GM12878 (cell line): Measurements from ENCODE around the gene HUWE1. TPM values are rescaled to one million over a fixed set of nuclear protein-coding genes. Genes with fewer than 3 reads are reported as not detected.

Experiments
- ATAC-seq: fragments of 200-7000 bp; cut with Tn5 transposase; 3 replicates; pipeline ENCODE4 v1.9.1; 2020; ENCODE audit warnings: mild to moderate bottlenecking, moderate library complexity
- BruUV-seq: library from RNA; stranded (reverse); fragments of 400-500 nt; replicated peaks from 2 replicates; lab custom pipeline; 2021; lab: Mats Ljungman, UMichigan
- CTCF ChIA-PET: fragments of 300-600 bp; sonication (Branson Sonifier 250); formaldehyde crosslinking; extraction: SDS; loops from one replicate; lab custom pipeline; 2021; ENCODE audit warnings: inconsistent platforms; lab: Yijun Ruan, JAX
- POLR2A ChIA-PET: fragments of 350-600 bp; formaldehyde crosslinking; extraction: SDS; loops from one replicate; lab custom pipeline; 2021; ENCODE audit warnings: inconsistent platforms; lab: Charles Lee
- RAD21 ChIA-PET: fragments of 300-600 bp; sonication (Branson Sonifier 250); formaldehyde crosslinking; loops from one replicate; lab custom pipeline; 2023; ENCODE audit warnings: antibody characterized with exemption; ENCODE audit not compliant: unreplicated experiment; lab: Charles Lee
- SMC1A ChIA-PET: fragments of 300-600 bp; sonication (Branson Sonifier 250); formaldehyde crosslinking; loops from one replicate; lab custom pipeline; 2023; ENCODE audit not compliant: unreplicated experiment, uncharacterized antibody; lab: Charles Lee
- DNase-seq: peaks from one replicate; pipeline ENCODE4 v3.0.0-alpha.2; 2011; ENCODE audit warnings: low read depth, low spot score
- FAIRE-seq: peaks from 3 replicates; lab custom pipeline; 2011; peaks lifted over from hg19 to GRCh38; lab: Jason Lieb, UNC
- H2AFZ ChIP-seq: 2 replicates; pipeline ENCODE4 v1.6.0; 2011; ENCODE audit warnings: low read depth, low read length, control low read depth; ENCODE audit not compliant: control insufficient read depth
- H3K27ac ChIP-seq: 2 replicates; pipeline ENCODE4 v1.5.1; 2011; ENCODE audit warnings: control low read depth; ENCODE audit not compliant: control insufficient read depth, insufficient read depth
- H3K27me3 ChIP-seq, 2 experiments: replicated peaks in 1 of 2; 2 replicates each; pipeline versions ENCODE4 v1.6.0 to v1.6.1; 2011; ENCODE audit warnings: low read length in 1 of 2; ENCODE audit not compliant: control insufficient read depth in 2 of 2, insufficient read depth in 2 of 2
- H3K36me3 ChIP-seq, 2 experiments: 2 replicates each; pipeline ENCODE4 v1.5.1; 2011; ENCODE audit warnings: low read length in 1 of 2; ENCODE audit not compliant: control insufficient read depth in 2 of 2, insufficient read depth in 2 of 2
- H3K4me1 ChIP-seq: 2 replicates; pipeline ENCODE4 v1.6.1; 2011; ENCODE audit warnings: mild to moderate bottlenecking, low read length, moderate library complexity, mixed read lengths; ENCODE audit not compliant: control insufficient read depth, insufficient read depth
- H3K4me2 ChIP-seq: 2 replicates; pipeline ENCODE4 v1.6.0; 2011; ENCODE audit warnings: control low read depth; ENCODE audit not compliant: control insufficient read depth, insufficient read depth
- H3K4me3 ChIP-seq: fragments of 200-600 bp; sonication (generic); 2 replicates; pipeline ENCODE4 v1.5.1; 2016
- H3K79me2 ChIP-seq: 2 replicates; pipeline ENCODE4 v1.6.0; 2011; ENCODE audit warnings: low read length; ENCODE audit not compliant: control insufficient read depth, insufficient read depth
- H3K9ac ChIP-seq: 2 replicates; pipeline ENCODE4 v1.8.0; 2011; ENCODE audit warnings: low read length, control low read depth, mixed read lengths; ENCODE audit not compliant: control insufficient read depth, insufficient read depth
- H3K9me3 ChIP-seq: replicated peaks from 3 replicates; pipeline ENCODE4 v1.5.1; 2011; ENCODE audit warnings: mild to moderate bottlenecking, low read length; ENCODE audit not compliant: control insufficient read depth, insufficient read depth
- H4K20me1 ChIP-seq: 2 replicates; pipeline ENCODE4 v1.6.0; 2011; ENCODE audit not compliant: control insufficient read depth, insufficient read depth
- ATF7 ChIP-seq: fragments of 450-650 bp; IDR thresholded peaks from 2 replicates; pipeline ENCODE4 v1.6.1; 2016; ENCODE audit warnings: low read depth, mild to moderate bottlenecking
- E2F4 ChIP-seq: IDR thresholded peaks from 2 replicates; pipeline ENCODE4 v1.6.1; 2012; ENCODE audit warnings: low read depth, low read length, improper control_type of control experiment
- KAT2A ChIP-seq: conservative IDR thresholded peaks from 2 replicates; pipeline ENCODE4 v1.6.1; 2011; ENCODE audit warnings: low read depth, low read length; ENCODE audit not compliant: control insufficient read depth
- MYC ChIP-seq: IDR thresholded peaks from 2 replicates; pipeline ENCODE4 v1.6.1; 2011; ENCODE audit warnings: mild to moderate bottlenecking, low read length, moderate library complexity, inconsistent platforms; ENCODE audit not compliant: insufficient read depth, insufficient replicate concordance, insufficient read length, severe bottlenecking
- NBN ChIP-seq: fragments of 450-650 bp; IDR thresholded peaks from 2 replicates; pipeline ENCODE4 v1.6.1; 2016
- SPI1 ChIP-seq: IDR thresholded peaks from 2 replicates; pipeline ENCODE4 v1.6.1; 2011; ENCODE audit warnings: low read depth, mild to moderate bottlenecking, low read length, moderate library complexity, borderline replicate concordance; ENCODE audit not compliant: insufficient read depth
- WGBS: methylation state at CpG from one replicate; pipeline ENCODE4 v1.1.6; 2016; ENCODE audit warnings: low lambda C conversion rate; ENCODE audit not compliant: insufficient replicate concordance, insufficient coverage; ENCODE audit errors: missing lambda C conversion rate; 5-methylcytosine and 5-hydroxymethylcytosine counted together
- in situ Hi-C: fragments of 300-500 bp; cut with MboI; formaldehyde crosslinking; loops from 9 replicates; pipeline ENCODE4 v1.14.3; 2018; ENCODE audit warnings: mixed read lengths
- intact Hi-C: fragments of 100-400 bp; cut with micrococcal nuclease; formaldehyde crosslinking; loops from one replicate; pipeline ENCODE4 v1.14.2; 2022; ENCODE audit not compliant: unreplicated experiment
- polyA plus RNA-seq, 11 experiments: library from polyadenylated mRNA; depleted of rRNA in 4 of 11; unstranded in 6 of 11; stranded (reverse) in 5 of 11; fragments of >200 nt; fragmentation: Nextera tagmentation in 4 of 11; fragmentation: Illumina TruSeq in 1 of 11; extraction: Ambion mirVana in 4 of 11; extraction: Trizol in 1 of 11; gene quantifications; 1 replicate in 1 of 11; 2 replicates in 10 of 11; pipeline versions ENCODE4 v1.2.1 to v1.2.3, GENCODE V29; 2011 to 2016; ENCODE audit warnings: inconsistent platforms in 2 of 11, missing spikeins in 2 of 11, low read depth in 1 of 11
- total RNA-seq, 4 experiments: library from RNA; depleted of rRNA in 3 of 4; stranded (reverse); fragments of >200 nt in 3 of 4; fragmentation: Illumina TruSeq in 1 of 4; extraction: Trizol in 1 of 4; gene quantifications; 2 replicates each; pipeline versions ENCODE4 v1.2.1 to v1.2.3, GENCODE V29; 2013 to 2021
- TF ChIP-seq, protein P1 (sequence below): fragments of 450-650 bp; formaldehyde crosslinking; IDR thresholded peaks from 2 replicates; pipeline ENCODE4 v1.4.0; 2020; ENCODE audit warnings: mild to moderate bottlenecking, moderate library complexity

Gene HUWE1
- total and polyA plus RNA-seq, 10 of the 15 experiments (the other 5 are each of a cell fraction or from before 2014, with no cell fraction given) = 35.9 to 280 (median 100) TPM

DNA sequence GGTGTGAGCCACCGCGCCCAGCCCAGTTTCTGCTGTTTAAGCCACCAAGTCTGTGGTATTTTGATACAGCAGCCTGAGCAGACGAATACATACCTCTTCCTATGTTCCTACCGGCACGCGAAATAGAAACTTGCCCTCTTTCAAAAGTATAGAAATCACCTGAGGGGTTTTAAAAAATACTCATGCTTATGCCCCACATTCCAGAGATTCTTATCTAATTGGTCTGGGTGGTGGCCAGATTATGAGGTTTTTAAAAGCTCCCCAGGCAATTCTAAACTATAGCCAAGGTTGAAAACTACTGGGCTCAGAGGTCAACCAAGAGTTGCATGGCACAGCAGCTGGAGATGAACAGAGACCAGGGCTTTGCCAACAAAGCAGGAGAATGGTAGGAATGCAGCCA is 24.9 kb upstream of the HUWE1 start (continued):
- no peak for TF ChIP-seq SPI1
- TF ChIP-seq, protein P1, sequence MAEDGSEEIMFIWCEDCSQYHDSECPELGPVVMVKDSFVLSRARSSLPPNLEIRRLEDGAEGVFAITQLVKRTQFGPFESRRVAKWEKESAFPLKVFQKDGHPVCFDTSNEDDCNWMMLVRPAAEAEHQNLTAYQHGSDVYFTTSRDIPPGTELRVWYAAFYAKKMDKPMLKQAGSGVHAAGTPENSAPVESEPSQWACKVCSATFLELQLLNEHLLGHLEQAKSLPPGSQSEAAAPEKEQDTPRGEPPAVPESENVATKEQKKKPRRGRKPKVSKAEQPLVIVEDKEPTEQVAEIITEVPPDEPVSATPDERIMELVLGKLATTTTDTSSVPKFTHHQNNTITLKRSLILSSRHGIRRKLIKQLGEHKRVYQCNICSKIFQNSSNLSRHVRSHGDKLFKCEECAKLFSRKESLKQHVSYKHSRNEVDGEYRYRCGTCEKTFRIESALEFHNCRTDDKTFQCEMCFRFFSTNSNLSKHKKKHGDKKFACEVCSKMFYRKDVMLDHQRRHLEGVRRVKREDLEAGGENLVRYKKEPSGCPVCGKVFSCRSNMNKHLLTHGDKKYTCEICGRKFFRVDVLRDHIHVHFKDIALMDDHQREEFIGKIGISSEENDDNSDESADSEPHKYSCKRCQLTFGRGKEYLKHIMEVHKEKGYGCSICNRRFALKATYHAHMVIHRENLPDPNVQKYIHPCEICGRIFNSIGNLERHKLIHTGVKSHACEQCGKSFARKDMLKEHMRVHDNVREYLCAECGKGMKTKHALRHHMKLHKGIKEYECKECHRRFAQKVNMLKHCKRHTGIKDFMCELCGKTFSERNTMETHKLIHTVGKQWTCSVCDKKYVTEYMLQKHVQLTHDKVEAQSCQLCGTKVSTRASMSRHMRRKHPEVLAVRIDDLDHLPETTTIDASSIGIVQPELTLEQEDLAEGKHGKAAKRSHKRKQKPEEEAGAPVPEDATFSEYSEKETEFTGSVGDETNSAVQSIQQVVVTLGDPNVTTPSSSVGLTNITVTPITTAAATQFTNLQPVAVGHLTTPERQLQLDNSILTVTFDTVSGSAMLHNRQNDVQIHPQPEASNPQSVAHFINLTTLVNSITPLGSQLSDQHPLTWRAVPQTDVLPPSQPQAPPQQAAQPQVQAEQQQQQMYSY (CRISPR knock-in tag) = no peak
- TF ChIP-seq, all 136 proteins: peak for 0

DNA sequence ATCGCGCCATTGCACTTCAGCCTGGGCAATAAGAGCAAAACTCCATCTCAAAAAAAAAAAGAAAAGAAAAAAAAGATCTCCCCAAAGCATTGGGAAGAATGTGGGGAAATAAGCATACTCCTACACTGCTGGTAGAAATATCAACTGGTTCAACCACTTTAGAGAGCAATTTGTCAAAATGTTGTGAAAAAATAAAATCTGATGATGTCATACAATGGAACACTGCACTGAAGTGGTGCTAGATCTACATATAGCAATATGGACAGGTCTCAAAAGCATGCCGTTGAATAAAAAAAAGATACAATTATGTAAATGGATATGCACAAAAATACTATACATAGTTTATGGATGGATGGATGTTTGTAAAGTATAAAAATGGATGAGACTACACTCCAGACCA is 18.3 kb upstream of the HUWE1 start:
- Histone ChIP-seq H4K20me1 (no peaks in the 10 kb centered on the region), H3K9me3 (peaks cover under 1% of the 10 kb centered on the region; the same call in 2 of the 3 replicates), H3K27ac (no peak overlapping the region), H3K4me3 (no peak overlapping the region), H3K27me3 (no peaks in the 10 kb centered on the region), H2AFZ (no peak overlapping the region), H3K9ac (no peak overlapping the region), H3K79me2 (no peaks in the 10 kb centered on the region), H3K4me1 (no peaks in the 10 kb centered on the region; the same call in 1 of the 2 replicates), H3K4me2 (no peak overlapping the region), H3K36me3 (no peaks in the 10 kb centered on the region)
- 90% methylated on average over 3 of the region's 3 CpGs for WGBS
- FAIRE-seq = no peak
- DNase-seq = no peak
- ChIA-PET RAD21 (interaction anchor here (0.8 to 3.3 kb wide), 4 partner anchors 10 to 21 kb away, joined by 3 to 20 read pairs (median 9); partner anchors contain the start of gene HUWE1), POLR2A (interaction anchor here (1.0 to 2.2 kb wide), 7 partner anchors 10 to 31 kb away, joined by 3 to 9 read pairs (median 3); partner anchors contain the start of gene HUWE1), SMC1A (interaction anchor here (0.6 to 6.9 kb wide), 9 partner anchors 10 to 55 kb away, joined by 3 to 63 read pairs (median 4); no protein-coding TSS in a partner anchor), CTCF (interaction anchor here (0.8 to 4.7 kb wide), 2 partner anchors 10 to 19 kb away, joined by 3 to 41 read pairs; no protein-coding TSS in a partner anchor)
- BruUV-seq = no TSS peak
- intact Hi-C loops (no loop called here), in situ Hi-C loops (no loop called here)
- ATAC-seq = no peak; the same call in 2 of the 3 replicates
- TF ChIP-seq ATF7 = peak; percentile 79
- no peak for TF ChIP-seq MYC
- TF ChIP-seq KAT2A = no peak
- TF ChIP-seq SPI1 = no peak
- TF ChIP-seq E2F4 = no peak
- 0 out of 2 replicates have a peak, but pooled peaks have one; percentile 12 for TF ChIP-seq NBN
